Renal cortical epithelial cell (primary cell): ENCODE measurements around the gene H1-8. TPM values are rescaled to one million over a fixed set of nuclear protein-coding genes. Genes with fewer than 3 reads are reported as not detected.

ENCODE experiments used
- DNase-seq: peaks from one replicate; pipeline ENCODE4 v3.0.0-alpha.2; 2011; ENCODE audit warnings: low read depth
- total RNA-seq: library from RNA; depleted of rRNA; stranded (reverse); fragments of >200 nt; gene quantifications from 2 replicates; pipeline ENCODE4 v1.2.3, GENCODE V29; 2014

H1-8 gene
- total RNA-seq, 1 donor from 2014 or later = not detected

GRCh38 chr3:129593595-129594339 is 50.8 kb downstream of the H1-8 start:
- no peak for DNase-seq

- DNase-seq = no peak
These were observed 51.4 kb downstream of the H1-8 start for GRCh38 chr3:129594409-129594808.

- no peak for DNase-seq
These were observed 52.0 kb downstream of the H1-8 start for GRCh38 chr3:129594907-129595390.

- no peak for DNase-seq
These were observed 52.7 kb downstream of the H1-8 start for GRCh38 chr3:129595544-129596193.

GRCh38 chr3:129596194-129597086 is 53.5 kb downstream of the H1-8 start:
- DNase-seq = no peak

GRCh38 chr3:129597087-129597999 is 54.4 kb downstream of the H1-8 start:
- no peak for DNase-seq

- DNase-seq = no peak
These were observed 55.0 kb downstream of the H1-8 start for GRCh38 chr3:129598000-129598381.

GRCh38 chr3:129598484-129598883 is 55.5 kb downstream of the H1-8 start:
- DNase-seq = no peak

GRCh38 chr3:129599073-129599472 is 56.1 kb downstream of the H1-8 start:
- no peak for DNase-seq

GRCh38 chr3:129599607-129600006 is 56.6 kb downstream of the H1-8 start:
- peak; percentile 45 for DNase-seq

GRCh38 chr3:129600348-129600747 is 57.4 kb downstream of the H1-8 start:
- no peak for DNase-seq

Other genes with a start within 250 kb of the H1-8 start
- gene EFCAB12, start 114.5 kb upstream of the H1-8 start, total RNA-seq = 0.50 TPM in 1 of 2 replicates, not detected in the other
- gene MBD4, start 103.2 kb upstream of the H1-8 start, total RNA-seq = 20.8 and 34.7 TPM in 2 replicates
- 13.2 and 32.8 TPM in 2 replicates for gene IFT122, start 103.0 kb upstream of the H1-8 start, total RNA-seq
- not detected in 2 replicates for gene RHO, start 14.5 kb upstream of the H1-8 start, total RNA-seq
- gene PLXND1, start 63.5 kb downstream of the H1-8 start, total RNA-seq = 3.1 and 29.6 TPM in 2 replicates